ENCODE measurements around the gene OR52H1. TPM values are rescaled to one million over a fixed set of nuclear protein-coding genes. Genes with fewer than 3 reads are reported as not detected.

The OR52H1 gene
- total RNA-seq, 3 donors from 2014 or later = 0.28 to 0.46 (median 0.39) TPM

GRCh38 chr11:5521540-5521939 lies 26.8 kb downstream of the OR52H1 start:
- Histone ChIP-seq H3K9me3 (no peaks in the 10 kb centered on the region), H3K4me1 (ENCODE audit: low read depth) (no peaks in the 10 kb centered on the region), H3K36me3 (ENCODE audit: low read depth) (no peaks in the 10 kb centered on the region), H3K4me3 (no peak overlapping the region)
- TF ChIP-seq CTCF (IDR thresholded peaks at IDR 0.05) = no peak
- DNase-seq (no peak), ATAC-seq (no peak)
- intact Hi-C loops (cut with DNase I, micrococcal nuclease) = no loop called here

- intact Hi-C loops (cut with DNase I, micrococcal nuclease) = no loop called here
- Histone ChIP-seq H3K36me3 (ENCODE audit: low read depth) (no peaks in the 10 kb centered on the region), H3K9me3 (no peaks in the 10 kb centered on the region), H3K4me3 (no peak within 1 kb of the TSS), H3K4me1 (ENCODE audit: low read depth) (no peaks in the 10 kb centered on the region)
- TF ChIP-seq CTCF (IDR thresholded peaks at IDR 0.05) = no peak
- no peak for ATAC-seq
- no peak for DNase-seq
These were observed 31.7 kb downstream of the OR52H1 start, which contains the start of gene UBQLNL for GRCh38 chr11:5516599-5516998. TSS of gene UBQLNL (minus strand) at chr11:5516699. CDS start at chr11:5516441, 258 bp downstream.

- TF ChIP-seq CTCF (IDR thresholded peaks at IDR 0.05) = no peak
- intact Hi-C loops (cut with DNase I, micrococcal nuclease) = no loop called here
- Histone ChIP-seq H3K36me3 (ENCODE audit: low read depth) (no peaks in the 10 kb centered on the region), H3K4me1 (ENCODE audit: low read depth) (no peaks in the 10 kb centered on the region), H3K4me3 (no peak overlapping the region), H3K9me3 (no peaks in the 10 kb centered on the region)
- DNase-seq (no peak), ATAC-seq (no peak)
These were observed 33.5 kb downstream of the OR52H1 start for GRCh38 chr11:5514841-5515240.

DNA sequence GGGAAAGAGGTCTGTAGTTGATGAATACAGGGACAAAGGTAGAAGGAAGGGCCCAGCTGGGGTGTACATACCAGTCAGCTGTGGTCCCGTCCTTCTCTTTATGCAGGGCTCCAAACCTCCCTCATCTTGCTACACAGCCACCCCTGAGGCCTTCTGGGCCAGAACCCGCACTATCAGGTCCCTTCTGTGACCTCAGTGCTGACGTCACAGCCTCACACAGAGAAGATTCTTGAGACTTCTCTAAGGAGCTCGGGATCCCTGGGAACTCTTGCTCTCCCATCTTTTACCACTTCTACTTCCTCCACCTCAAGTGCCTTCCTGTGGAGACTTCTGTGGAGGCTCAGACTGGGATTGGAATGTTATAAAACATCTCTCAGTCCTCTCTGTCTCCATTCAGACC lies 38.5 kb downstream of the OR52H1 start, which contains the start of gene UBQLN3:
Gene UBQLN3 (minus strand): TSS at position 155 of the 400 bp plus-strand sequence. CDS start 399 bp downstream, outside the sequence.
- ATAC-seq (no peak), DNase-seq (no peak)
- Histone ChIP-seq H3K4me3 (no peak within 1 kb of the TSS), H3K4me1 (ENCODE audit: low read depth) (no peaks in the 10 kb centered on the region), H3K9me3 (no peaks in the 10 kb centered on the region), H3K36me3 (ENCODE audit: low read depth) (no peaks in the 10 kb centered on the region)
- intact Hi-C loops (cut with DNase I, micrococcal nuclease) = no loop called here
- TF ChIP-seq CTCF (IDR thresholded peaks at IDR 0.05) = no peak

DNA sequence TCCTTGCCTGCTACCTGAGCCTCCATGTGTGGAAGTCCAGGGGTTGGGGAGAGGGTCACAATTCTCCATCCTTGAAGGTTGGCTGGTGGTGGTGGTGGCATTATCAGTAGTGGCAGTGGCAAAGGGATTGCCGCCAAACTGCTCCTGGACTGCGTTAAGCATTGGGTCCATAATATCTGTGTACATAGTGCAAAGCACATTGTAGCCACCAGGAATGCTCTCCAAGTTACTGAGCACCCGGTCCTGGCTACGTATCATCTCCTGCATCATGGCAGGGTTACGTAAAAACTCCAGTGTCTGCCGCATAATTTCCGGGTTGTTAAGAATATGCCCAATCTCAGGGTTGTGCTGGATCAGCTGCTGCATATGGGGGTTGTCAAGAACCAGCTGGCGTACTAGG lies 39.7 kb downstream of the OR52H1 start:
- no peak for TF ChIP-seq CTCF (IDR thresholded peaks at IDR 0.05)
- no peaks in the 10 kb centered on the region for H3K9me3 ChIP-seq
- no peak for DNase-seq
- ATAC-seq = no peak
- no peaks in the 10 kb centered on the region for H3K4me1 ChIP-seq (ENCODE audit: low read depth)
- intact Hi-C loops (cut with DNase I, micrococcal nuclease) = no loop called here
- no peak overlapping the region for H3K4me3 ChIP-seq
- H3K36me3 ChIP-seq (ENCODE audit: low read depth) = no peaks in the 10 kb centered on the region

GRCh38 chr11:5507933-5508305 lies 40.4 kb downstream of the OR52H1 start:
- DNase-seq (no peak), ATAC-seq (no peak)
- Histone ChIP-seq H3K4me3 (no peak overlapping the region), H3K36me3 (ENCODE audit: low read depth) (no peaks in the 10 kb centered on the region), H3K9me3 (no peaks in the 10 kb centered on the region), H3K4me1 (ENCODE audit: low read depth) (no peaks in the 10 kb centered on the region)
- intact Hi-C loops (cut with DNase I, micrococcal nuclease) = no loop called here
- no peak for TF ChIP-seq CTCF (IDR thresholded peaks at IDR 0.05)

All from mucosa of descending colon (tissue), 3 donors.